ENCODE data around the gene CASZ1.

DNA sequence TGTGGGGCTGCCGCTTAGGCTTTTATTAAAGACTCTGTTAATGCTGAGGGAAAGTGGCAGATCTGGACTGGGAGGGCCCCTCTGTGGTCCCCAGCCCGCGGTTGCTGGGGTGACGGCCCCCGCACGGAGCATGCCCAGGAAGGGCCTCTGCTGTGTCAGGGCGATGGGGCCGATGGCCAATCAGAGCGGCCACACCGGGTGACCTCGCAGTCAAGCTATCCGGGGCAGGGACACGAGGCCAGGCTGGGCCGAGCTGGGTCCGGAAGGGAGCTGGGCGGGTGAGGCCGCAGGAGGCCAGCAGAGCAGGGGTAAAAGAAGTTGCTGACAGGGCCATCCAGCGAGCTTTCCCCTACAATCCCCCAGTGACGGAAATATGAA is 145.1 kb downstream of the CASZ1 start:
- TF ChIP-seq, protein P1, sequence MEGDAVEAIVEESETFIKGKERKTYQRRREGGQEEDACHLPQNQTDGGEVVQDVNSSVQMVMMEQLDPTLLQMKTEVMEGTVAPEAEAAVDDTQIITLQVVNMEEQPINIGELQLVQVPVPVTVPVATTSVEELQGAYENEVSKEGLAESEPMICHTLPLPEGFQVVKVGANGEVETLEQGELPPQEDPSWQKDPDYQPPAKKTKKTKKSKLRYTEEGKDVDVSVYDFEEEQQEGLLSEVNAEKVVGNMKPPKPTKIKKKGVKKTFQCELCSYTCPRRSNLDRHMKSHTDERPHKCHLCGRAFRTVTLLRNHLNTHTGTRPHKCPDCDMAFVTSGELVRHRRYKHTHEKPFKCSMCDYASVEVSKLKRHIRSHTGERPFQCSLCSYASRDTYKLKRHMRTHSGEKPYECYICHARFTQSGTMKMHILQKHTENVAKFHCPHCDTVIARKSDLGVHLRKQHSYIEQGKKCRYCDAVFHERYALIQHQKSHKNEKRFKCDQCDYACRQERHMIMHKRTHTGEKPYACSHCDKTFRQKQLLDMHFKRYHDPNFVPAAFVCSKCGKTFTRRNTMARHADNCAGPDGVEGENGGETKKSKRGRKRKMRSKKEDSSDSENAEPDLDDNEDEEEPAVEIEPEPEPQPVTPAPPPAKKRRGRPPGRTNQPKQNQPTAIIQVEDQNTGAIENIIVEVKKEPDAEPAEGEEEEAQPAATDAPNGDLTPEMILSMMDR (IDR thresholded peaks at IDR 0.05): no peak
- TF ChIP-seq EZH2phosphoT487 (IDR thresholded peaks at IDR 0.05): no peak
- no peak for TF ChIP-seq EZH2 (IDR thresholded peaks at IDR 0.05)

Measured in neural progenitor cell (in vitro differentiated cells).